HG02623 (cell line): ENCODE results near the gene VEZF1.

Source experiments
- ATAC-seq: cut with Tn5 transposase; IDR thresholded peaks from one replicate; pipeline ENCODE4 v1.9.1; 2021; ENCODE audit warnings: moderate library complexity; ENCODE audit not compliant: unreplicated experiment

The VEZF1 gene, protein sequence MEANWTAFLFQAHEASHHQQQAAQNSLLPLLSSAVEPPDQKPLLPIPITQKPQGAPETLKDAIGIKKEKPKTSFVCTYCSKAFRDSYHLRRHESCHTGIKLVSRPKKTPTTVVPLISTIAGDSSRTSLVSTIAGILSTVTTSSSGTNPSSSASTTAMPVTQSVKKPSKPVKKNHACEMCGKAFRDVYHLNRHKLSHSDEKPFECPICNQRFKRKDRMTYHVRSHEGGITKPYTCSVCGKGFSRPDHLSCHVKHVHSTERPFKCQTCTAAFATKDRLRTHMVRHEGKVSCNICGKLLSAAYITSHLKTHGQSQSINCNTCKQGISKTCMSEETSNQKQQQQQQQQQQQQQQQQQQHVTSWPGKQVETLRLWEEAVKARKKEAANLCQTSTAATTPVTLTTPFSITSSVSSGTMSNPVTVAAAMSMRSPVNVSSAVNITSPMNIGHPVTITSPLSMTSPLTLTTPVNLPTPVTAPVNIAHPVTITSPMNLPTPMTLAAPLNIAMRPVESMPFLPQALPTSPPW

GRCh38 chr17:57987581-57988300, at the start of gene VEZF1:
Gene VEZF1 (minus strand): TSS chr17:57988254. CDS start chr17:57988111, 143 bp downstream.
- ATAC-seq: peak; percentile 67

- ATAC-seq: no peak
Observed at GRCh38 chr17:58032691-58033415, 44.8 kb upstream of the VEZF1 start.

DNA sequence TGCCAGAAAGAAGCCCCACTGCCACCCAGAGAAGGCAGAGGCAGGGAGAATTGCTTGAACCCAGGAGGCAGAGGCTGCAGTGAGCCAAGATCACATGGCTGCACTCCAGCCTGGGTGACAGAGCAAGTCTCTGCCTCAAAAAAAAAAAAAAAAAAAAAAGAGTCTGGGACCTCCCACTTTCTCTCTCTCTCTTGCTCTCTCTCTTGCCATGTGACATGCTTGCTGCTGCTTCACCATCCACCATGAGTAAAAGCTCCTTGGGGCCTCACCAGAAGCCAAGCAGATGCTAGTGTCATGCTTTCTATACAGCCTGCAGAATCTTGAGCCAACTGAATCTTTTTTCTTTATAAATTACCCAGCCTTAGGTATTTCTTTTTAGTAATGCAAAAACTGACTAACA, 40.5 kb upstream of the VEZF1 start:
- ATAC-seq: no peak

- no peak for ATAC-seq
Observed at GRCh38 chr17:58020401-58020800, 32.3 kb upstream of the VEZF1 start.

- ATAC-seq: no peak
Observed at GRCh38 chr17:58019521-58019920, 31.5 kb upstream of the VEZF1 start.

- no peak for ATAC-seq
Observed at GRCh38 chr17:58019039-58019438, 31.0 kb upstream of the VEZF1 start.

GRCh38 chr17:58010067-58010799, 22.2 kb upstream of the VEZF1 start:
- no peak for ATAC-seq

- peak; percentile 25 for ATAC-seq
Observed at GRCh38 chr17:58007781-58008706, 20.0 kb upstream of the VEZF1 start.

DNA sequence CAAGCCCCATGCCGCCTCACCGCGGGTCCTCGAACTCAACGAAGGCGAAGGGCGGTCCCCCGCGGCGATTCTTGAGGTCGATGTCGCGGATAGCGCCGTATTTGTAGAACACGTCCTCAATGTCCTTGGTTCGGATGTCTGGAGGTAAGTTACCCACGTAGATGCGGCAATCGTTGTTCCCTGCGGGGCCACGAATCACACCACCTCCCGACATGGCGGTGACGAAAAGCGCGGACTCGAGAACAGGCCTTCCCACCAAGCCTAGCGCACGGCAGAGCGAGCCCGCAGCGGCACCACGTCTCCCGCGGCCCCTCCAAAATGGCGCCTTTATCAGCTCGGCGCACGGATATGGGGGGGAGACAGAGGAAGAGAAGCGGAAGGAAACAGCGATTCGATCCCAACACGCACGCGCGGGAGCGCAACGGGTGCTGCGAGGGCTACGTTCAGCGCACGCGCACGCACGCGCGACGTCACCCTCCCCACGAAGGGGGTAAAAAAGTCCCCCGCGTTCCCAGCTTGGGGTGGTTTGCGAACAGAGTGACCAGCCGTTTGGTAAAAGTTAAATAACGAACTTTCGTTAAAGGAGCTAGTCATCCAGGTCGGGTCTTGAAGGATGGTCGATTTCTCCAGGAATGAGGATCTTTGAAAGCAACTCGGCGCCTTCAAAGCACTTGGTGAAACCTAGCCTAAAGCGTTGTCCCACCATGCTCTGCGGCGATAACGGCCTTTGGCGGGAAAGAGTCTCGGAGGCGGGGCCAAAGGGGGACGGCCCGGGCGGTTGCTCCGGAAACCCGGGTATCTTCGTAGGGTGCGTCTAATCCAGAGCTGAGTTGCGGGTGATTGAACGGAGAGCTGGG, 19.1 kb upstream of the VEZF1 start, which contains the start of gene SRSF1:
SRSF1 (minus strand) TSS at position 323 of the 857 bp plus-strand sequence; CDS start at position 214, 109 bp downstream.
- ATAC-seq: peak; percentile 78

DNA sequence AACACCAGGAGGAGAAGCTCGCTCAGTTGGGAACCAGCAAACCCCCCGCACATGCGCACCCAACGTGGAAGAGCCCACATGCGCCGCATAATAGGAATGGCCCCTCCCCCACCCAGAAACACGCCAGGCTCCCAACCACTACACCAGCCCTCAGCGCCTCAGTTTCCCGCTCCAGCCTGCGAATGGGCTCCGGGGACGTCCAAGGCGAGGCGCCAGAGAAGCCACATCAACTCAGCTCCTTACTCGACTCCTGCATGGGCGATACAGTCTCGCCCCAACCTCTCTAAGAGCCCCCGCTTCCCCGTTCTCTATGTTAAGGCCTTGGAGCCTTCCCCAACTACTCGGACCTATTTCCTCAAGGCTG, 18.5 kb upstream of the VEZF1 start:
- no peak for ATAC-seq

GRCh38 chr17:58005728-58006559, 17.9 kb upstream of the VEZF1 start:
- no peak for ATAC-seq

DNA sequence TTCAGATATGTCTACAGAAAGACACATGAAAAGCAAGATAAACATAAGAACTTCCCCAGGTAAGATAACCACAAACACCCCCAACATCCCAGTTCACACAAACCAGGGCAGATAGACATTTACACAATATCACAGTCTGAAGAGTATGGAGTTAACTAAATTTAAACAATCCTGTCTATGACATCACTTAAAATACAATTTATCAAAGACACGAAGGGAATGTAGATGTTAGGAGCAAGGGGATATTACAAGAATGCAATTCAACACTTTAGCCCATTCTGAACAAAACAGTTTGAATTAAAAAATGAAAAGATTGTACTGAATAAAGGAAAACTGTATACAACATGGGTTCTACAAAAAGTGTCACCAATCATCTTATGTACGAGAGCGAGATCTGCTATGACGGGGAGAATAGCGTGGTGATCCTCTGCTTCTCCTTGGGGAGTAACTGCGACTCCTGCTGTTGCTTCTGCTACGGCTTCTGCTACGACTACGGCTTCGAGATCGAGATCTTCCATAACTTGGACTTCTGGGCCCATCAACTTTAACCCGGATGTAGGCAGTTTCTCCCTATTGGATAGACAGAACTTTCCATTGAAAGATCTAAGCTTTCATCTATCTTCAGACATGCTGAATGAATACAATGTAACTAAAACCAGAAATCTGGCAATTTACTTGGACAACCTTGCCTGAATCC, 17.1 kb upstream of the VEZF1 start:
- ATAC-seq: no peak

- no peak for ATAC-seq
Observed at GRCh38 chr17:58004060-58004459, 16.0 kb upstream of the VEZF1 start.

DNA sequence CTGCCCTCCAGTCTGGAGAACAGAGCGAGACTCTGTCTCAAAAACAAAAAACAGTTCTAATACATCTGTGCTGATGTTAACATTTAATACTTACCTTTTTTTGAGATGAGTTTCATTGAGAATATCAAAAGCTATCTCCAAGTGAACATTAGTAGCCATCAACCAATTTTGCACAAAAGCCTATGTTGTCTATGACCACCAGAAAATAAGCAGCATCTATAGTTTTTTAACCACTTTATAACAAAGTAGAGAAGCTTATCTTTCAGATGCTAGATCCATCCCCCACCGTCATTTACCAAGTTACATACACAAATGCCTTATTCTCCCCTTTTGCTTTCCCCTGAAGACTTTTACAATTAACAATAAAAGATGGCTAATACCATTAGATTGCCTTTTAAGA, 14.9 kb upstream of the VEZF1 start:
- no peak for ATAC-seq

DNA sequence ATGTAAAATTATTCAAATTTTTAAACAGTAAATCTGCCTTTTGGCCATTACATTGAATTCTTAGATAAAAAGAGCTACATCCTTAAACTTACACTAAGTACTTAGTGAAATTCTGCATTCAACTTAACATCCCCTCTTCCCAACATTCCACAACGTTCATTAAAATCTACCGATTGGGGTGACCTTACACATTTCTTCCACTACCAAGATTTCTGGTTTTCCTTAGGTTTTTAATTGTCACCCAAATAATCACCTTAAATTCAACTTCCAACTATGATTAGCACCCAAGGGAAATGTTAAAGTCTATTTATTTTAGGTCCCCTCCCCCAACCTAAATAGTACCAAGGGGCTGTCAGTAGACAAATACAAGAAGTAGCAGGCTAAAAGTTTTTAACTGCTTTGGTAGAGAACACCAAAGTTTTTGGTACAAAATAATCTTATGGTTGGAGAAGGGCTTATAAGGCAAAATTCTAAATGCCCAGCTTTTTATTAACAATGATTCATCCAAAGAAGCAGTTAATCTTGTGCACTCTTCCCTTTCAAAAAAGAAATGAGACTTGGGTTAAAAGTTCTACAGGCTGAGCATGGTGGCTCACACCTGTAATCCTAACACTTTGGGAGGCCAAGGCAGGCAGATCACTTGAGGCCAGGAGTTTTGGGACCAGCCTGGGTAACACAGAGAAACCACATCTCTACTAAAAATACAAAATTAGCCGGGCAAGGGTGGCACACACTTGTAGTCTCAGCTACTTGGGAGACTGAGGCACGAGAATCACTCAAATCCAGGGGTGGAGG, 14.3 kb upstream of the VEZF1 start:
- ATAC-seq: no peak

GRCh38 chr17:58001461-58002124, 13.5 kb upstream of the VEZF1 start:
- ATAC-seq: no peak
